Peyer's patch (tissue), 4 donors: ENCODE measurements around the gene SFT2D3.

Experiments
- POLR2A ChIP-seq, 2 donors: fragments of 450-650 bp; IDR thresholded peaks; one replicate each; pipeline ENCODE4 v1.5.1; 2017; ENCODE audit warnings: antibody characterized with exemption in 2 of 2, mild to moderate bottlenecking in 2 of 2, moderate library complexity in 2 of 2
- TF ChIP-seq, protein P1 (sequence below), 6 experiments: fragments of 450-650 bp in 4 of 6; fragments of 200-600 bp in 2 of 6; sonication (generic) in 1 of 6; IDR thresholded peaks; one replicate each; pipeline ENCODE4 v1.5.1; 2017 to 2019; ENCODE audit warnings: antibody characterized with exemption in 6 of 6, mild to moderate bottlenecking in 3 of 6, moderate library complexity in 1 of 6

DNA sequence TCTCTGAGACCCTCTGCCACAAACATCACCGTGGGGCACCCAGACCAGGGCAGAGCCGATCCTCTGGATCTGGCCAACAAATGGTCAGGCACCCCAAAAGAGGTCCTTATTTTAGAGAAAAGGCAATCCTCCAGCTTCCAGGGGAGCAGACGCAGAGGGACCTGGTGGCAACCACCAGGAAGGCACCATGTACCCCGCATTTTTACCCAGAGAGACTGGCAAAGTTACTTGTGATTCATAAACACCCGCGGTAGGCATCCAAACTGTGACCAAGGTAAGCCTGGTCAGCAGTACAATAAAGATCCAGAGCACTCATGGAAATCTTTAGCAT is 36.4 kb upstream of the SFT2D3 start:
- TF ChIP-seq, protein P1, sequence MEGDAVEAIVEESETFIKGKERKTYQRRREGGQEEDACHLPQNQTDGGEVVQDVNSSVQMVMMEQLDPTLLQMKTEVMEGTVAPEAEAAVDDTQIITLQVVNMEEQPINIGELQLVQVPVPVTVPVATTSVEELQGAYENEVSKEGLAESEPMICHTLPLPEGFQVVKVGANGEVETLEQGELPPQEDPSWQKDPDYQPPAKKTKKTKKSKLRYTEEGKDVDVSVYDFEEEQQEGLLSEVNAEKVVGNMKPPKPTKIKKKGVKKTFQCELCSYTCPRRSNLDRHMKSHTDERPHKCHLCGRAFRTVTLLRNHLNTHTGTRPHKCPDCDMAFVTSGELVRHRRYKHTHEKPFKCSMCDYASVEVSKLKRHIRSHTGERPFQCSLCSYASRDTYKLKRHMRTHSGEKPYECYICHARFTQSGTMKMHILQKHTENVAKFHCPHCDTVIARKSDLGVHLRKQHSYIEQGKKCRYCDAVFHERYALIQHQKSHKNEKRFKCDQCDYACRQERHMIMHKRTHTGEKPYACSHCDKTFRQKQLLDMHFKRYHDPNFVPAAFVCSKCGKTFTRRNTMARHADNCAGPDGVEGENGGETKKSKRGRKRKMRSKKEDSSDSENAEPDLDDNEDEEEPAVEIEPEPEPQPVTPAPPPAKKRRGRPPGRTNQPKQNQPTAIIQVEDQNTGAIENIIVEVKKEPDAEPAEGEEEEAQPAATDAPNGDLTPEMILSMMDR (IDR thresholded peaks at IDR 0.05) = no peak
- TF ChIP-seq POLR2A (IDR thresholded peaks at IDR 0.05) = no peak
